Loucy (cell line): Measurements from ENCODE around the gene UNC5A.

Source experiments
- H2AFZ ChIP-seq: fragments of 200-600 bp; sonication (generic); 2 replicates; pipeline ENCODE4 v1.6.0; 2016; ENCODE audit warnings: antibody characterized with exemption, mild to moderate bottlenecking, low read length, moderate library complexity
- H3F3A ChIP-seq: fragments of 200-600 bp; 2 replicates; pipeline ENCODE4 v1.6.0; 2016; ENCODE audit warnings: antibody characterized with exemption, low read depth, mild to moderate bottlenecking
- H3K27me3 ChIP-seq: fragments of 200-600 bp; sonication (generic); 2 replicates; pipeline ENCODE4 v1.6.1; 2014; ENCODE audit warnings: low read length, mild to moderate bottlenecking; ENCODE audit not compliant: insufficient read depth, poor library complexity, severe bottlenecking
- H3K36me3 ChIP-seq: fragments of 200-600 bp; sonication (generic); 2 replicates; pipeline ENCODE4 v1.6.1; 2016; ENCODE audit warnings: low read length; ENCODE audit not compliant: insufficient read depth
- H3K4me1 ChIP-seq: fragments of 200-600 bp; sonication (generic); 2 replicates; pipeline ENCODE4 v1.5.1; 2014; ENCODE audit warnings: low read length, mild to moderate bottlenecking; ENCODE audit not compliant: insufficient read depth, poor library complexity, severe bottlenecking
- H3K4me2 ChIP-seq: fragments of 200-600 bp; sonication (generic); 2 replicates; pipeline ENCODE4 v1.6.0; 2014; ENCODE audit warnings: antibody characterized with exemption, low read length, low read depth, mild to moderate bottlenecking; ENCODE audit not compliant: poor library complexity, severe bottlenecking
- H3K4me3 ChIP-seq: fragments of 200-600 bp; sonication (generic); 2 replicates; pipeline ENCODE4 v1.5.1; 2014; ENCODE audit warnings: low read length, mild to moderate bottlenecking, mixed read lengths; ENCODE audit not compliant: poor library complexity, severe bottlenecking
- H3K79me2 ChIP-seq: fragments of 200-600 bp; sonication (generic); 2 replicates; pipeline ENCODE4 v1.6.1; 2014; ENCODE audit warnings: low read length; ENCODE audit not compliant: insufficient read depth
- H3K9ac ChIP-seq: fragments of 200-600 bp; sonication (generic); 2 replicates; pipeline ENCODE4 v1.6.0; 2014; ENCODE audit warnings: mild to moderate bottlenecking, low read depth, low read length, moderate library complexity; ENCODE audit not compliant: poor library complexity, severe bottlenecking
- H3K9me2 ChIP-seq: fragments of 200-600 bp; sonication (generic); replicated peaks from 2 replicates; pipeline ENCODE4 v1.6.1; 2016; ENCODE audit warnings: low read depth, low read length, mixed read lengths
- H3K9me3 ChIP-seq: fragments of 200-600 bp; sonication (generic); 2 replicates; pipeline ENCODE4 v1.6.1; 2014; ENCODE audit warnings: mild to moderate bottlenecking, antibody characterized with exemption, low read length, low read depth; ENCODE audit not compliant: insufficient read depth
- H4K20me1 ChIP-seq: fragments of 200-600 bp; sonication (generic); 2 replicates; pipeline ENCODE4 v1.6.0; 2014; ENCODE audit warnings: antibody characterized with exemption, low read length, mild to moderate bottlenecking; ENCODE audit not compliant: insufficient read depth, poor library complexity, severe bottlenecking
- EZH2phosphoT487 ChIP-seq: fragments of 200-600 bp; IDR thresholded peaks from 2 replicates; pipeline ENCODE4 v1.6.1; 2018; ENCODE audit warnings: antibody characterized with exemption, mild to moderate bottlenecking, moderate library complexity, borderline replicate concordance
- TF ChIP-seq, protein P1 (sequence below): fragments of 200-600 bp; sonication (generic); conservative IDR thresholded peaks from 2 replicates; pipeline ENCODE4 v1.5.1; 2014; ENCODE audit warnings: mild to moderate bottlenecking, antibody characterized with exemption, low read length

UNC5A gene

DNA sequence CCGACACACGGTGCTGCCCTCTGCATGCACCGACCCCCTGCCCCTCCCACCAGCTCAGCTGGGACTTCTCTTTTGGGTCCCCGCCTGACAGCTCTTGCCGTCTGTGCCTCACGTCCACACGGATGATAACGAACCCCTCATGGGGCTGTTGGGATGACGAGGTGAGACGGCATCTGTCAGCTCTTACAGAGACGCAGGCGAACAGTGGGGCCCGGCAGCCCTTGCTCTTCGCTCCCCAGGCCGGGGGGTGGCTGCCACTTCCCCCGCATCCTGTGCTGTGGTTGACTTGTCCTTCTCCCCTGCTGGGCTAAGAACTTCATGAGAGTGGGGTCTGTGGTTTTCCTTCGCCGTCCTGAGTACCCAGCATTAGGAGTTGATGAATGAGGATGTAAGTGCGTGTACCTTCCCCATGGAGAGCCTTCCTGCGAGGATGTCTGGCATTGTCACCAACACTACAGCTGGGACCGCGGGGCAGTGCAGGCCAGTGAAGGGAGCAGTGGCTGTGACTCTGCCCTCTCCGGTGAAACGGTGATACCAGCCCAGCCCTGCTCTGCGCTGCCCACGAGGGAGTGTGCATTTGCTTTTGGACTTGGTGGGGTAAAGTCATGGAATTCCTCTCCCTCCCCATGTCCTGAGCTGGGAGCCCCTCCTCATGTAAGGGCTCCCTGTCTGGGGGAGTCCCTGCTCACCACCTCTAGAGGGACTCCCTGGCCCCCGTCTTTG, 65.6 kb downstream of the UNC5A start:
- H3K36me3 ChIP-seq, result no peaks in the 10 kb centered on the region
- no peaks in the 10 kb centered on the region for H3K4me1 ChIP-seq
- no peak overlapping the region for H2AFZ ChIP-seq
- no peaks in the 10 kb centered on the region for H3K9me3 ChIP-seq
- peak overlapping the region; percentile 18 for H3K4me2 ChIP-seq
- no peak overlapping the region for H3K9ac ChIP-seq
- H3F3A ChIP-seq, result no peaks in the 10 kb centered on the region
- H4K20me1 ChIP-seq, result no peaks in the 10 kb centered on the region
- H3K79me2 ChIP-seq, result no peaks in the 10 kb centered on the region
- H3K9me2 ChIP-seq, result no peaks in the 10 kb centered on the region
- no peak overlapping the region for H3K4me3 ChIP-seq
- TF ChIP-seq EZH2phosphoT487, result no peak
- TF ChIP-seq, protein P1, sequence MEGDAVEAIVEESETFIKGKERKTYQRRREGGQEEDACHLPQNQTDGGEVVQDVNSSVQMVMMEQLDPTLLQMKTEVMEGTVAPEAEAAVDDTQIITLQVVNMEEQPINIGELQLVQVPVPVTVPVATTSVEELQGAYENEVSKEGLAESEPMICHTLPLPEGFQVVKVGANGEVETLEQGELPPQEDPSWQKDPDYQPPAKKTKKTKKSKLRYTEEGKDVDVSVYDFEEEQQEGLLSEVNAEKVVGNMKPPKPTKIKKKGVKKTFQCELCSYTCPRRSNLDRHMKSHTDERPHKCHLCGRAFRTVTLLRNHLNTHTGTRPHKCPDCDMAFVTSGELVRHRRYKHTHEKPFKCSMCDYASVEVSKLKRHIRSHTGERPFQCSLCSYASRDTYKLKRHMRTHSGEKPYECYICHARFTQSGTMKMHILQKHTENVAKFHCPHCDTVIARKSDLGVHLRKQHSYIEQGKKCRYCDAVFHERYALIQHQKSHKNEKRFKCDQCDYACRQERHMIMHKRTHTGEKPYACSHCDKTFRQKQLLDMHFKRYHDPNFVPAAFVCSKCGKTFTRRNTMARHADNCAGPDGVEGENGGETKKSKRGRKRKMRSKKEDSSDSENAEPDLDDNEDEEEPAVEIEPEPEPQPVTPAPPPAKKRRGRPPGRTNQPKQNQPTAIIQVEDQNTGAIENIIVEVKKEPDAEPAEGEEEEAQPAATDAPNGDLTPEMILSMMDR, result no peak
- H3K27me3 ChIP-seq, result no peaks in the 10 kb centered on the region

DNA sequence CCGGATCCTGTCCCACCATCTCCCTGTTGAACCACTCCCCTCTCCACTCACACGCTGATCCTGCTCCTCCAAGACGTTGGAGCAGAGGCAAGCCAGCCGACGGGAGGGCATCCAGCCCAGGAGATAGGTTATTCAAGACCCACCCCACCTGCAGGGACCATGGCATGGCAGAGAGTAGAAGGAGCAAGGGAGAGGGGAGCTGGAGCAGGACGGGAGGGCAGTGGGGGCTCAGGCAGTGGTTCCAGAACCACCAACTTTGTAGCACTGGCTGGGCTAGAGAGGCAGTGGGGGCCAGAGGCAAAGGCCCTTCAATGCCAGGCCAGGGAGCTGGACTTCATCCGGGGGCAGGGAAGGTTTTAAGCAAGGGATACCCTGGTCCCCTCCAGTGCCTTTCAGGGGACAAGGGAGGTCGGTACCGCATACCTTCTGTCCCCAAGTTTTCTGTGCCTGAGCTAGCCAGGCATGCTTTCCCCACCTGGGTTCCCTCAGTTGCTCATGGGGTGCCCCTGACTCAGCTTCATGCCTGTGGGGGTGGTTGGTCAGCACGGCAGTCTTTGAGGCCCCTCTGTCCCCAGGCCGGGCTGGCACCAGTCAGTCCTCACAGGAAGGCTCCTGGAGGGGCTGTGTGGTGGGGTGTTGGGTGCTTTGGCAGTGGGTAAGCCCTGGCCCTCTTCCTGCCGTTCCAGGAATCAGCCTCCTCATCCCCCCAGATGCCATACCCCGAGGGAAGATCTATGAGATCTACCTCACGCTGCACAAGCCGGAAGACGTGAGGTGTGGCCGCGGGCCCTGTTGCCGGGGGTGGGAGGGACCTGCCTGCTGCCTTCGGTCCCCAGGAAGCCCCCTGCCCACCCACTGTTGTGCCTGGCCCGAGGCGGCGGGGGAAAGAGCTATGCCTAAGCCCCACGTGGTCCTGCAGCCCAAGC, 66.4 kb downstream of the UNC5A start:
- Histone ChIP-seq H3K4me3 (no peak overlapping the region), H4K20me1 (no peaks in the 10 kb centered on the region), H3F3A (no peaks in the 10 kb centered on the region), H3K9me2 (no peaks in the 10 kb centered on the region), H3K27me3 (no peaks in the 10 kb centered on the region), H3K79me2 (no peaks in the 10 kb centered on the region), H3K9me3 (no peaks in the 10 kb centered on the region), H3K9ac (no peak overlapping the region), H3K36me3 (no peaks in the 10 kb centered on the region), H3K4me1 (no peaks in the 10 kb centered on the region), H2AFZ (no peak overlapping the region), H3K4me2 (no peak overlapping the region)
- TF ChIP-seq EZH2phosphoT487, result no peak
- TF ChIP-seq, protein P1, result no peak

DNA sequence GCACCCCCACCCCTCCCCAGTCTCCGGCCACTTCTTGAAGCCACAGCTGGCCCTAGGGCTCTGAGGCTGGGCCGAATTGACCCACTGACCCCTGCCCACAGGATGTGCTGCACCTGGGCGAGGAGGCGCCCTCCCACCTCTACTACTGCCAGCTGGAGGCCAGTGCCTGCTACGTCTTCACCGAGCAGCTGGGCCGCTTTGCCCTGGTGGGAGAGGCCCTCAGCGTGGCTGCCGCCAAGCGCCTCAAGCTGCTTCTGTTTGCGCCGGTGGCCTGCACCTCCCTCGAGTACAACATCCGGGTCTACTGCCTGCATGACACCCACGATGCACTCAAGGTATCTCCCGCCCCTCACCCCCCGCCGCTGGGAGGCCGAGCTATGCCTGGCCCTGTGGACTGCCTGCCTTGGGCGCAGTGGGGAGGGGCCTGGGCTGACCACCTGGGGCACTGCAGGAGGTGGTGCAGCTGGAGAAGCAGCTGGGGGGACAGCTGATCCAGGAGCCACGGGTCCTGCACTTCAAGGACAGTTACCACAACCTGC, 67.5 kb downstream of the UNC5A start:
- no peaks in the 10 kb centered on the region for H3K9me3 ChIP-seq
- no peak overlapping the region for H3K4me2 ChIP-seq
- H3K36me3 ChIP-seq, result no peaks in the 10 kb centered on the region
- no peaks in the 10 kb centered on the region for H3K4me1 ChIP-seq
- TF ChIP-seq, protein P1, result no peak
- no peak for TF ChIP-seq EZH2phosphoT487
- H4K20me1 ChIP-seq, result no peaks in the 10 kb centered on the region
- H3F3A ChIP-seq, result no peaks in the 10 kb centered on the region
- no peaks in the 10 kb centered on the region for H3K79me2 ChIP-seq
- H3K9me2 ChIP-seq, result no peaks in the 10 kb centered on the region
- no peak overlapping the region for H3K4me3 ChIP-seq
- H2AFZ ChIP-seq, result no peak overlapping the region
- no peaks in the 10 kb centered on the region for H3K27me3 ChIP-seq
- H3K9ac ChIP-seq, result no peak overlapping the region
